SK-N-SH treated with all-trans-retinoic acid at 6 μM for 48 hours (cell line): Measurements from ENCODE around the gene GNS.

Source experiments
- BACH2 ChIP-seq: fragments of 250-450 bp; sonication (Bioruptor Pico); IDR thresholded peaks from 2 replicates; pipeline ENCODE4 v1.9.0; 2021; ENCODE audit warnings: mild to moderate bottlenecking, borderline replicate concordance
- CREB5 ChIP-seq: fragments of 250-450 bp; sonication (Bioruptor Pico); IDR thresholded peaks from 2 replicates; pipeline ENCODE4 v1.5.1; 2020; ENCODE audit warnings: low read depth, mild to moderate bottlenecking, moderate library complexity
- ISL1 ChIP-seq: fragments of 250-450 bp; sonication (Bioruptor Pico); IDR thresholded peaks from 2 replicates; pipeline ENCODE4 v2.1.2; 2022; ENCODE audit warnings: mild to moderate bottlenecking, moderate library complexity
- PATZ1 ChIP-seq: fragments of 250-450 bp; sonication (Bioruptor Pico); IDR thresholded peaks from 2 replicates; pipeline ENCODE4 v1.8.0; 2020; ENCODE audit warnings: mild to moderate bottlenecking, moderate library complexity, borderline replicate concordance
- PPARA ChIP-seq: fragments of 250-450 bp; sonication (Bioruptor Pico); IDR thresholded peaks from 2 replicates; pipeline ENCODE4 v1.5.0; 2020; ENCODE audit warnings: mild to moderate bottlenecking, borderline replicate concordance
- TCF4 ChIP-seq: fragments of 250-450 bp; sonication (Bioruptor Pico); IDR thresholded peaks from 2 replicates; pipeline ENCODE4 v1.8.0; 2021; ENCODE audit warnings: mild to moderate bottlenecking, moderate library complexity, borderline replicate concordance
- TSHZ2 ChIP-seq: fragments of 250-450 bp; sonication (Bioruptor Pico); IDR thresholded peaks from 2 replicates; pipeline ENCODE4 v1.5.0; 2020; ENCODE audit warnings: mild to moderate bottlenecking, moderate library complexity
- ZFP3 ChIP-seq: fragments of 250-450 bp; sonication (Bioruptor Pico); IDR thresholded peaks from 2 replicates; pipeline ENCODE4 v1.5.0; 2020; ENCODE audit warnings: mild to moderate bottlenecking, moderate library complexity
- ZNF70 ChIP-seq: fragments of 450-650 bp; formaldehyde crosslinking; IDR thresholded peaks from 2 replicates; pipeline ENCODE4 v1.5.0; 2020; ENCODE audit warnings: mild to moderate bottlenecking, moderate library complexity

GRCh38 chr12:64680235-64680634 lies 79.0 kb downstream of the GNS start:
- TF ChIP-seq PPARA (CRISPR knock-in tag) (no peak), PATZ1 (CRISPR knock-in tag) (no peak), CREB5 (CRISPR knock-in tag) (no peak), TCF4 (no peak), BACH2 (CRISPR knock-in tag) (no peak), ZFP3 (CRISPR knock-in tag) (no peak), ISL1 (CRISPR knock-in tag) (no peak), ZNF70 (CRISPR knock-in tag) (no peak), TSHZ2 (CRISPR knock-in tag) (no peak)
